ENCODE results near the gene TMEM132D. TPM values are rescaled to one million over a fixed set of nuclear protein-coding genes. Genes with fewer than 3 reads are reported as not detected.

Gene TMEM132D
- total RNA-seq, 1 experiment from 2014 or later = 1.4 TPM

- no peak for ATAC-seq
- Mint-ChIP-seq H3K4me3 (no peak overlapping the region), H3K36me3 (peaks cover 61% of the 10 kb centered on the region), H3K27ac (no peak overlapping the region), H3K9me3 (peaks cover 70% of the 10 kb centered on the region), H3K4me1 (no peaks in the 10 kb centered on the region), H3K27me3 (ENCODE audit: low read depth) (peaks cover 11% of the 10 kb centered on the region)
- TF ChIP-seq USF1 (CRISPR knock-in tag; IDR thresholded peaks at IDR 0.05) = no peak
- no peak for TF ChIP-seq NR3C1 (CRISPR knock-in tag; conservative IDR thresholded peaks at IDR 0.05; ENCODE audit: low read depth)
- no peak for TF ChIP-seq ZNF219 (CRISPR knock-in tag; IDR thresholded peaks at IDR 0.05; ENCODE audit: borderline replicate concordance)
- TF ChIP-seq ETV6 (CRISPR knock-in tag; IDR thresholded peaks at IDR 0.05) = no peak
- no peak for TF ChIP-seq MYBL2 (CRISPR knock-in tag; IDR thresholded peaks at IDR 0.05)
- no peak for TF ChIP-seq ZSCAN18 (CRISPR knock-in tag; IDR thresholded peaks at IDR 0.05)
- TF ChIP-seq, protein P1, sequence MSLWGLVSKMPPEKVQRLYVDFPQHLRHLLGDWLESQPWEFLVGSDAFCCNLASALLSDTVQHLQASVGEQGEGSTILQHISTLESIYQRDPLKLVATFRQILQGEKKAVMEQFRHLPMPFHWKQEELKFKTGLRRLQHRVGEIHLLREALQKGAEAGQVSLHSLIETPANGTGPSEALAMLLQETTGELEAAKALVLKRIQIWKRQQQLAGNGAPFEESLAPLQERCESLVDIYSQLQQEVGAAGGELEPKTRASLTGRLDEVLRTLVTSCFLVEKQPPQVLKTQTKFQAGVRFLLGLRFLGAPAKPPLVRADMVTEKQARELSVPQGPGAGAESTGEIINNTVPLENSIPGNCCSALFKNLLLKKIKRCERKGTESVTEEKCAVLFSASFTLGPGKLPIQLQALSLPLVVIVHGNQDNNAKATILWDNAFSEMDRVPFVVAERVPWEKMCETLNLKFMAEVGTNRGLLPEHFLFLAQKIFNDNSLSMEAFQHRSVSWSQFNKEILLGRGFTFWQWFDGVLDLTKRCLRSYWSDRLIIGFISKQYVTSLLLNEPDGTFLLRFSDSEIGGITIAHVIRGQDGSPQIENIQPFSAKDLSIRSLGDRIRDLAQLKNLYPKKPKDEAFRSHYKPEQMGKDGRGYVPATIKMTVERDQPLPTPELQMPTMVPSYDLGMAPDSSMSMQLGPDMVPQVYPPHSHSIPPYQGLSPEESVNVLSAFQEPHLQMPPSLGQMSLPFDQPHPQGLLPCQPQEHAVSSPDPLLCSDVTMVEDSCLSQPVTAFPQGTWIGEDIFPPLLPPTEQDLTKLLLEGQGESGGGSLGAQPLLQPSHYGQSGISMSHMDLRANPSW (CRISPR knock-in tag; conservative IDR thresholded peaks at IDR 0.05; ENCODE audit: low read depth) = no peak
- TF ChIP-seq HMGXB4 (CRISPR knock-in tag; IDR thresholded peaks at IDR 0.05) = no peak
- TF ChIP-seq, protein P2, sequence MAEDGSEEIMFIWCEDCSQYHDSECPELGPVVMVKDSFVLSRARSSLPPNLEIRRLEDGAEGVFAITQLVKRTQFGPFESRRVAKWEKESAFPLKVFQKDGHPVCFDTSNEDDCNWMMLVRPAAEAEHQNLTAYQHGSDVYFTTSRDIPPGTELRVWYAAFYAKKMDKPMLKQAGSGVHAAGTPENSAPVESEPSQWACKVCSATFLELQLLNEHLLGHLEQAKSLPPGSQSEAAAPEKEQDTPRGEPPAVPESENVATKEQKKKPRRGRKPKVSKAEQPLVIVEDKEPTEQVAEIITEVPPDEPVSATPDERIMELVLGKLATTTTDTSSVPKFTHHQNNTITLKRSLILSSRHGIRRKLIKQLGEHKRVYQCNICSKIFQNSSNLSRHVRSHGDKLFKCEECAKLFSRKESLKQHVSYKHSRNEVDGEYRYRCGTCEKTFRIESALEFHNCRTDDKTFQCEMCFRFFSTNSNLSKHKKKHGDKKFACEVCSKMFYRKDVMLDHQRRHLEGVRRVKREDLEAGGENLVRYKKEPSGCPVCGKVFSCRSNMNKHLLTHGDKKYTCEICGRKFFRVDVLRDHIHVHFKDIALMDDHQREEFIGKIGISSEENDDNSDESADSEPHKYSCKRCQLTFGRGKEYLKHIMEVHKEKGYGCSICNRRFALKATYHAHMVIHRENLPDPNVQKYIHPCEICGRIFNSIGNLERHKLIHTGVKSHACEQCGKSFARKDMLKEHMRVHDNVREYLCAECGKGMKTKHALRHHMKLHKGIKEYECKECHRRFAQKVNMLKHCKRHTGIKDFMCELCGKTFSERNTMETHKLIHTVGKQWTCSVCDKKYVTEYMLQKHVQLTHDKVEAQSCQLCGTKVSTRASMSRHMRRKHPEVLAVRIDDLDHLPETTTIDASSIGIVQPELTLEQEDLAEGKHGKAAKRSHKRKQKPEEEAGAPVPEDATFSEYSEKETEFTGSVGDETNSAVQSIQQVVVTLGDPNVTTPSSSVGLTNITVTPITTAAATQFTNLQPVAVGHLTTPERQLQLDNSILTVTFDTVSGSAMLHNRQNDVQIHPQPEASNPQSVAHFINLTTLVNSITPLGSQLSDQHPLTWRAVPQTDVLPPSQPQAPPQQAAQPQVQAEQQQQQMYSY (CRISPR knock-in tag; IDR thresholded peaks at IDR 0.05) = no peak
- no peak for TF ChIP-seq CREB1 (CRISPR knock-in tag; IDR thresholded peaks at IDR 0.05)
- no peak for TF ChIP-seq TEAD4 (CRISPR knock-in tag; IDR thresholded peaks at IDR 0.05)
- TF ChIP-seq, protein P3, sequence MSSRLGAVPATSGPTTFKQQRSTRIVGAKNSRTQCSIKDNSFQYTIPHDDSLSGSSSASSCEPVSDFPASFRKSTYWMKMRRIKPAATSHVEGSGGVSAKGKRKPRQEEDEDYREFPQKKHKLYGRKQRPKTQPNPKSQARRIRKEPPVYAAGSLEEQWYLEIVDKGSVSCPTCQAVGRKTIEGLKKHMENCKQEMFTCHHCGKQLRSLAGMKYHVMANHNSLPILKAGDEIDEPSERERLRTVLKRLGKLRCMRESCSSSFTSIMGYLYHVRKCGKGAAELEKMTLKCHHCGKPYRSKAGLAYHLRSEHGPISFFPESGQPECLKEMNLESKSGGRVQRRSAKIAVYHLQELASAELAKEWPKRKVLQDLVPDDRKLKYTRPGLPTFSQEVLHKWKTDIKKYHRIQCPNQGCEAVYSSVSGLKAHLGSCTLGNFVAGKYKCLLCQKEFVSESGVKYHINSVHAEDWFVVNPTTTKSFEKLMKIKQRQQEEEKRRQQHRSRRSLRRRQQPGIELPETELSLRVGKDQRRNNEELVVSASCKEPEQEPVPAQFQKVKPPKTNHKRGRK (CRISPR knock-in tag; IDR thresholded peaks at IDR 0.05; ENCODE audit: borderline replicate concordance) = no peak
- no peak for TF ChIP-seq ATF1 (CRISPR knock-in tag; IDR thresholded peaks at IDR 0.05)
- TF ChIP-seq ZBTB21 (CRISPR knock-in tag; IDR thresholded peaks at IDR 0.05; ENCODE audit: borderline replicate concordance) = no peak
- TF ChIP-seq, protein P4, sequence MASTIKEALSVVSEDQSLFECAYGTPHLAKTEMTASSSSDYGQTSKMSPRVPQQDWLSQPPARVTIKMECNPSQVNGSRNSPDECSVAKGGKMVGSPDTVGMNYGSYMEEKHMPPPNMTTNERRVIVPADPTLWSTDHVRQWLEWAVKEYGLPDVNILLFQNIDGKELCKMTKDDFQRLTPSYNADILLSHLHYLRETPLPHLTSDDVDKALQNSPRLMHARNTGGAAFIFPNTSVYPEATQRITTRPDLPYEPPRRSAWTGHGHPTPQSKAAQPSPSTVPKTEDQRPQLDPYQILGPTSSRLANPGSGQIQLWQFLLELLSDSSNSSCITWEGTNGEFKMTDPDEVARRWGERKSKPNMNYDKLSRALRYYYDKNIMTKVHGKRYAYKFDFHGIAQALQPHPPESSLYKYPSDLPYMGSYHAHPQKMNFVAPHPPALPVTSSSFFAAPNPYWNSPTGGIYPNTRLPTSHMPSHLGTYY (CRISPR knock-in tag; IDR thresholded peaks at IDR 0.05) = no peak
- no peak for DNase-seq (ENCODE audit: low spot score)
- CTCF ChIA-PET = no interaction called here
- POLR2A ChIA-PET = no interaction called here
Observed at GRCh38 chr12:129234209-129234608, 669.6 kb downstream of the TMEM132D start.

Measured in WTC11 (cell line).